Urinary bladder (tissue), 4 donors: Measurements from ENCODE around the gene ZC3H6. TPM values are rescaled to one million over a fixed set of nuclear protein-coding genes. Genes with fewer than 3 reads are reported as not detected.
"Not testable (repeated sequence)": the region's sequence is repeated elsewhere in the genome, so short reads cannot be mapped to it uniquely, and the experiment has no call there.

Experiments used
- DNase-seq: peaks from one replicate; pipeline ENCODE4 v3.0.0-alpha.2; 2015; ENCODE audit errors: extremely low spot score
- H3K27ac ChIP-seq: one replicate; pipeline ENCODE4 v1.5.1; 2013; ENCODE audit warnings: low read depth, mild to moderate bottlenecking, moderate library complexity
- H3K36me3 ChIP-seq: one replicate; pipeline ENCODE4 v1.6.1; 2013; ENCODE audit warnings: mild to moderate bottlenecking, moderate library complexity; ENCODE audit not compliant: insufficient read depth
- H3K4me1 ChIP-seq: one replicate; pipeline ENCODE4 v1.6.1; 2013; ENCODE audit warnings: mild to moderate bottlenecking, moderate library complexity; ENCODE audit not compliant: insufficient read depth
- H3K4me3 ChIP-seq: one replicate; pipeline ENCODE4 v1.5.1; 2013; ENCODE audit warnings: low read depth, low read length
- WGBS: extraction: QIAGEN DNeasy Blood & Tissue Kit; methylation state at CpG from one replicate; pipeline ENCODE4 v1.1.7; 2013; 5-methylcytosine and 5-hydroxymethylcytosine counted together
- polyA plus RNA-seq: library from polyadenylated mRNA; stranded (reverse); fragments of 200-250 nt; gene quantifications from one replicate; pipeline ENCODE4 v1.2.3, GENCODE V29; 2013
- small RNA-seq: library from RNA; depleted of rRNA; stranded (forward); fragments of <200 nt; gene quantifications from one replicate; pipeline ENCODE3, GENCODE V24; 2014
- total RNA-seq: library from RNA; depleted of rRNA; stranded (reverse); fragments of >200 nt; gene quantifications from one replicate; pipeline ENCODE4 v1.2.3, GENCODE V29; 2014
- donor health status: healthy with polysubstance abuse.
- donor health status: healthy.

The ZC3H6 gene
- total and polyA plus RNA-seq, 2 donors = 3.3 to 18.4 TPM

DNA sequence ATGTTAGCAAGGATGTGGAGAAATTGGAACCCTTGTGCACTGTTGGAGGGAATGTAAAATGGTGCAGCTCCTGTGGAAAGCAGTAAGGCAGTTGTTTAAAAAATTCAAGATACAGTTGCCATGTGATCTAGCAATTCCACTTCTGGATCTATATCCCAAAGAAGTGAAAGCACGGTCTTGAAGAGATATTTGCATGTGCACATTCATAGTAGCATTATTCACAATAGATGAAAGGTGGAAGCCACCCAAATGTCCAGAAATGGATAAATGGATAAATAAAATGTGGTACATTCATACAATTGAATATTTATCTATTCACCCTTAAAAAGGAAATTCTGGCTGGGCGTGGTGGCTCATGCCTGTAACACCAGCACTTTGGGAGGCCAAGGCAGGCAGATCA is 78.9 kb downstream of the ZC3H6 start:
- not testable (repeated sequence) for H3K27ac ChIP-seq, DNase-seq, H3K36me3 ChIP-seq, H3K4me1 ChIP-seq, H3K4me3 ChIP-seq
- 87% methylated on average over 2 of the region's 2 CpGs for WGBS

- H3K27ac ChIP-seq, H3K4me1 ChIP-seq, H3K36me3 ChIP-seq, H3K4me3 ChIP-seq, DNase-seq: not testable (repeated sequence)
- 96% methylated on average over 7 of the region's 7 CpGs for WGBS
These were observed 84.7 kb downstream of the ZC3H6 start for GRCh38 chr2:112360055-112360454.

Small RNA genes within 50 kb of the gene (small RNA-seq; reads per million reads assigned to genes)
- not detected for gene AC115115.1

Other genes with a start within 250 kb of the ZC3H6 start
- gene TMEM87B, start 220.3 kb upstream of the ZC3H6 start, total RNA-seq = 44.3 TPM
- 13.5 TPM for gene TMEM87B, start 220.3 kb upstream of the ZC3H6 start, polyA plus RNA-seq
- 4.4 TPM for gene FBLN7, start 137.2 kb upstream of the ZC3H6 start, total RNA-seq
- gene FBLN7, start 137.2 kb upstream of the ZC3H6 start, polyA plus RNA-seq = 5.0 TPM
- gene ZC3H8, start 20.6 kb upstream of the ZC3H6 start, total RNA-seq = 26.3 TPM
- 5.4 TPM for gene ZC3H8, start 20.6 kb upstream of the ZC3H6 start, polyA plus RNA-seq
- gene RGPD8, start 158.0 kb downstream of the ZC3H6 start, total RNA-seq = 55.9 TPM
- gene RGPD8, start 158.0 kb downstream of the ZC3H6 start, polyA plus RNA-seq = 3.8 TPM
- gene TTL, start 206.6 kb downstream of the ZC3H6 start, total RNA-seq = 37.2 TPM
- 18.3 TPM for gene TTL, start 206.6 kb downstream of the ZC3H6 start, polyA plus RNA-seq